NT2/D1 (cell line): ENCODE measurements around the gene QRFP.

Source experiments
- SUZ12 ChIP-seq: IDR thresholded peaks from 2 replicates; pipeline ENCODE4 v1.6.1; 2011; ENCODE audit not compliant: insufficient read length, insufficient read depth; ENCODE audit errors: extremely low read depth
- YY1 ChIP-seq: IDR thresholded peaks from 2 replicates; pipeline ENCODE4 v1.6.1; 2011; ENCODE audit not compliant: insufficient read length, insufficient read depth

- no peak for TF ChIP-seq SUZ12
- no peak for TF ChIP-seq YY1
Measured at GRCh38 chr9:130943777-130944176, 47.2 kb upstream of the QRFP start.
